ENCODE measurements around the gene PRTN3. TPM values are rescaled to one million over a fixed set of nuclear protein-coding genes. Genes with fewer than 3 reads are reported as not detected.
"Not testable (repeated sequence)": the region's sequence is repeated elsewhere in the genome, so short reads cannot be mapped to it uniquely, and the experiment has no call there.

PRTN3 gene
- total RNA-seq, 1 experiment from 2014 or later: not detected

GRCh38 chr19:862581-863314, 21.9 kb downstream of the PRTN3 start:
- DNase-seq (ENCODE audit: low read depth): no peak

GRCh38 chr19:863315-863620, 22.5 kb downstream of the PRTN3 start:
- no peak for DNase-seq (ENCODE audit: low read depth)

DNA sequence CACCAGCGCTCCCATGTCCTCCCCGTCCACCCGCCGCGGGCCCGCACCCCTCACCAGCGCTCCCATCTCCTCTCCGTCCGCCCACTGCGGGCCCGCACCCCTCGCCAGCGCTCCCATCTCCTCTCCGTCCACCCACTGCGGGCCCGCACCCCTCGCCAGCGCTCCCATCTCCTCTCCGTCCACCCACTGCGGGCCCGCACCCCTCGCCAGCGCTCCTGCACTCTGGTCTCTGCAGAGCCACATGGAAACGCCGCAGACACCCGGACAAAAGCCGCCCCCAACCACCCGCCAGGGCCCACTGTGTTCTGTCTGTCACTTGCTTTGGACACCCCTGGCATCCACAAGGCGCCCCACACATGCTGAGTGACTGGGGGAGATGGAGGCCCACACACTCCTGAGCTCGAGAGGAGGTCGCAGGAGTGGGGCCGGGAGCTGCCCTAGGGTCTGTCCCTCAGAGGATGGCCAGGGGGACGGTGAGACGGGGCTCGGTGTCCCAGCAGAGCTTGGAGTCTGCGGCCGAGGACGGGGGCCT, 26.0 kb downstream of the PRTN3 start:
- no peak for DNase-seq (ENCODE audit: low read depth)

DNA sequence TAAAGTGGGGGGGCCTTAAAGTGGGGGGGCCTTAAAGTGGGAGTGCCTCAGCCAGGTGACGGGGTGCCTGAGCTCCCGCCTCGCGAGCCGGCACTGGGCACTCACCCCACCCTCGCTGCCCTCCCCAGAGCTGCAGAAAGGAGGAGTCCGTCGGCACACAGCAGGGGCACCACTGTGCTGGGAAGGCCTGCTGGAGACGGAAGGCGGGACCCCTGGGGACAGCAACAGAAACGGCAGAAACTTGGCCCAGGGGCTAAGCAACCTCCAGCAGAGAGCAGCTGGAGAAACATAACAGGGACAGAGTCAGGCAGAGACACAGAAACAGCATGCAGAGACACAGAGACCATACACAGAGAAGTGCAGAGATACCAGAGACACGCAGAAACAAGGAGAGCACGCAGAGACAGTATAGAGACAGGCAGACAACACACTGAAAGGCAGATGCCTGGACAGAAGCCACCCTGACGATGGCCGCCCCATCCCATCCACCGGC, 26.5 kb downstream of the PRTN3 start:
- no peak for DNase-seq (ENCODE audit: low read depth)

- no peak for DNase-seq (ENCODE audit: low read depth)
Measured at GRCh38 chr19:867855-868457, 27.2 kb downstream of the PRTN3 start.

- DNase-seq (ENCODE audit: low read depth): no peak
Measured at GRCh38 chr19:868458-869244, 27.9 kb downstream of the PRTN3 start.

DNA sequence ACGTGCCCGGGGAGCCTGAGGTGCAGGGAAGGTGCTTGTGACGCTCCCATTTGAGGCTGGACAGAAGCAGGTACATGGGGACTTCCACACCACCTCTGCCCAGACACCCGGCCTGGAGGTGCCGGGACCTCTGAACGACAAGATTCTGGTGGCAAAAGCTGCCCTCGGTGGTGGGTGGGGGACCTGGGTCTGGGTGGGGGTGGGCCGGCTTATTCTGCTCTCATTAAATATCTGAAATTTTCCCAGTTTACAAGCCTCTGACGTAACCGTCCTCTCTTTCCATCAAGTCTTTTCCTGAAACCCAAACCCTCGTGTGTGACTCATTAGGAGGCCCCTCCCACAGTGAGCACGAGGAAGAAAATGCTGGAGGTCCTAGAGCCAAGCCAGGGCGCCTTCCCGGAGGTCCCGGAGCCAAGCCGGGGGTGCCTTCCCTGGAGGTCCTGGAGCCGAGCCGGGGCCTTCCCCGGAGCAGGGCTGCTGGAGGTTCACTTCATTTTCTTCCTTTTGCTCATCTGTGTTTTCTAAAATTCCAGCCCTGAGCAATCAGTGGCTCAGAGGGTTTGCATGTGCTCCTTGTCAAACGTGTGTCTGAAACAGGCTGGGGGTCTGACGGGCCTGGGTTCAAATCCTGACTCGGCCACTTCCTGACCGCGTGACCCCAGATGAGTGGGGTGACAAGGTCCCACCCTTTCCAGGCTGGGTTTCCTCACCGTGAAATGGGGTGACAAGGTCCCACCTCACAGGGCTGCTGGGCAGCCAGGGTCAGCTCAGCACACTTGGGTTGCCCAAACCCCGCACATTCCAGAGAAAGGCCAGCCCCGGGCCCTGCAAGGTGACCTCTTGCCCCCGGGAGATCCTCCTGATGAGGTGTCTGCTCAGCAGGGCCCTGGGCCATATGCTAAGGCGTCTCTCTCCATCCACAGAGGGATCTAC, 28.7 kb downstream of the PRTN3 start:
- DNase-seq (ENCODE audit: low read depth): peak; percentile 83

- no peak for DNase-seq (ENCODE audit: low read depth)
Measured at GRCh38 chr19:870314-870713, 29.5 kb downstream of the PRTN3 start.

- no peak for DNase-seq (ENCODE audit: low read depth)
Measured at GRCh38 chr19:870963-871401, 30.2 kb downstream of the PRTN3 start.

DNA sequence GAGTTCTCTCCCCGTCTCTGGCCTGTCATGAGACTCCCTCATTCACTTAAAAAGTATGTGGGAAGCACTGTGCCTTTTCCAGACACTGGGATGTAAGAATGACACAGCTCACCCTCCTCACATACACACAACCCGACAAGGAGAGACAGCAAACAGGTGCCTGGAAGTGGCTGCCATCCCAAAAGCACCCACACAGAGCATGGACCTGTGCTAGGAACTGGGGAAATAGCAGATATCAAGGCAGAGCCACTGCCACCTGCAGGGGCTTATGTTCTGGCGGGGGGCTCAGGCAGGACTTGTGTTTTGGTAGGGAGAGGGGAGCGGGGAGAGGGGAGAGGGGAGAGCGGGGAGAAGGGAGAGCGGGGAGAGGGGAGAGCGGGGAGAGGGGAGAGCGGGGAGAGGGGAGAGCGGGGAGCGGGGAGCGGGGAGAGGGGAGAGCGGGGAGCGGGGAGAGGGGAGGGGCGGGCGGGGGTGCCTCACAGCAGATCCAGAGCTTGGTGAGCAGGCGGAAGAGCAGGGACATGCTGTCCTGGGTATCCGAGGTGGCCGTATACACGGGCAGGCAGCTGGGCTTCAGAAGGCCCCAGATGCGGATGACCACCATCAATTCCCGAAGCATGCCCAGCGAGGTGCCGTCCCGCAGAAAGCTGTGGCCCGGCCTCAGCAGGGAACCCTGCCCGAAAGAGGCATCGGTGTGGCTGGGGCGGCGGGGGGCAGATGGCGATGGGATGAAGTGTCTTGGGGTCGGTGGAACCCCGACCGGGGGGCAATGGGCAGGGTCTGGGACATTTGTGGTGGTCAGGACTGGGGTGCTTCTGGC, 30.9 kb downstream of the PRTN3 start:
- DNase-seq (ENCODE audit: low read depth): no peak

GRCh38 chr19:872266-872951, 31.6 kb downstream of the PRTN3 start:
- no peak for DNase-seq (ENCODE audit: low read depth)

- no peak for DNase-seq (ENCODE audit: low read depth)
Measured at GRCh38 chr19:873084-873483, 32.3 kb downstream of the PRTN3 start.

- no peak for DNase-seq (ENCODE audit: low read depth)
Measured at GRCh38 chr19:873561-874041, 32.8 kb downstream of the PRTN3 start.

DNA sequence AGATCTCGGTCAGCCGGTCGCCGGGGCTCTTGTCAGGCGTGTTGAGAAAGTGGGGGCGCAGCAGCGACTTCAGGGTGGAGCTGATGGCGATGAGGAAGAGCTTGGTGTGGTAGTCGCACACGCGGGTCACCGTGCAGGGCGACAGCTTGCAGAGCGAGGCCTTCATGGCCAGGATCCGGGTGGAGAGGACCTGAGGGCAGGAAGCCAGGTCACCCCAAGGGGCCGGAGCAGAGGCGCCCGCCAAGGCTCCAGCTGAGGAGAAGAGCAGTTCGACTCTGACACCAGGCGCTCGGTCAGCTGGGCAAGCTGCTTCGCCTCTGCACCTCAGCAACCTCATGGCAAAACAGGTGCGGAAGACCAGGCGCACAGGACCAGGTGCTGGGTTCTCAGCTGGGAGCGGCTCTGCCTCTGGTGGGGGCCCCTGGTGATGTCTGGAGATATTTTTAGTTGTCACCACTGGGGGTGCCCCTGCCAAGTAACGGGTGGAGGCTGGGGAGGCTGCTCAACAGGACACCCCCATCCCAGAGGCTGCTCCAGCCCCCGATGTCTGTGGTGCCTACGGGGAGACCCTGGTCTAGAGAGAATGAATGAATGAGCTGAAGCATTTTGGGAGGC, 34.6 kb downstream of the PRTN3 start:
- no peak for DNase-seq (ENCODE audit: low read depth)

DNA sequence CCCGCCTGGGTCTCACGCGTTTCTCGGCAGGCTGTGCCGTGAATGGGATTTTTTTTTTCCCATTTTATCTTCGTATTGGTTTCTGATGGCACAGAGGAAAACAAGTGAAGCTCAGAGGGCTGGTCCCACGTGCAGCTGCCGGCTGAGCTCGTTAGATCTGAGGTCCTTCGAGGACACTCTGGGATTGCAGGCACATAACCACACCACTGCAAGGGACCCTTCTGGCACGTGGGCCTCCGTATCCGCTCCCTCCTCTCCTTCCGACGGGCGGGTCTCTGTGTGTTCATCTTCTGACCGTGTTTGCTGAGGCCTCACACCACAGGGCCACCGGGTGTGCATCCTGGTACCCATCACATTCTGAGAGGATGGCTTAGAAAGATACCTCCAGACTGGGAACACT, 35.3 kb downstream of the PRTN3 start:
- no peak for DNase-seq (ENCODE audit: low read depth)

DNA sequence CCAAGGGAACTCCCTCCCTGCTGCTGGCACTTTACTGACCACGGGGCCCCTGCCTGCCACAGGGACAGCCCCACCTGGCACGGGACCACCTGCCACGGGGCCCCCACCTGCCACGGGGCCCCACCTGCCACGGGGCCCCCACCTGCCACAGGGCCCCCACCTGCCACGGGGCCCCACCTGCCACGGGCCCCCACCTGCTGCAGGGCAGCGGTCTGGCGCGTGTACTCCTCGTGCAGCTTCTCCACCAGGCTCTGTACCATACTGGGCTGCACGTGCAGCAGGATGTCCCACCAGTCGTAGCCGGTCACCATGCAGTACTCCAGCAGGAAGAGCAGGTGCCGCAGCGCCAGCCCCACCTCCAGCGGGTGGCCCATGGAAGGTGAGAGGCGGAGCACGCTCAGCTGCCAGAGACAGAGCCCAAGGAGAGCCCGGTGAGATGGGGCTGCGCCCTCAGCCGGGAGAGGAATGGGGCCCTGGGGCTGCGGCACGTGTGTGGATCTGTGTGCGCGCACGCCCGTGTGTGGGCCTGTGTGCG, 36.0 kb downstream of the PRTN3 start:
- no peak for DNase-seq (ENCODE audit: low read depth)

DNA sequence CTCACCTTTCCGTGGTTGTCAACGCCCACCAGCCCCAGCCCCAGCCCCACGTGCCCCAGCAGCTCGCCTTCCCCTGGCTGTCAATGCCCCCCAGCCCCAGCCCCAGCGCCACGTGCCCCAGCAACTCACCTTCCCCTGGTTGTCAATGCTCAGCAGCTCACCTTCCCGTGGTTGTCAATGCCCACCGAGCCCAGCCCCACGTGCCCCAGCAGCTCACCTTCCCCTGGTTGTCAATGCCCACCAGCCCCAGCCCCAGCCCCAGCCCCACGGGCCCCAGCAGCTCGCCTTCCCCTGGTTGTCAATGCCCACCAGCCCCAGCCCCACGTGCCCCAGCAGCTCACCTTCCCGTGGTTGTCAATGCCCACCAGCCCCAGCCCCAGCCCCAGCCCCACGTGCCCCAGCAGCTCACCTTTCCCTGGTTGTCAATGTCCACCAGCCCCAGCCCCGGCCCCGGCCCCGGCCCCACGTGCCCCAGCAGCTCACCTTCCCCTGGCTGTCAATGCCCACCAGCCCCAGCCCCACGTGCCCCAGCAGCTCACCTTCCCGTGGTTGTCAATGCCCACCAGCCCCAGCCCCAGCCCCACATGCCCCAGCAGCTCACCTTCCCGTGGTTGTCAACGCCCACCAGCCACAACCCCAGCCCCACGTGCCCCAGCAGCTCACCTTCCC, 37.3 kb downstream of the PRTN3 start:
- not testable (repeated sequence) for DNase-seq (ENCODE audit: low read depth)

All from HT1080 (cell line).